Measurements from ENCODE around the gene RTKN2.

DNA sequence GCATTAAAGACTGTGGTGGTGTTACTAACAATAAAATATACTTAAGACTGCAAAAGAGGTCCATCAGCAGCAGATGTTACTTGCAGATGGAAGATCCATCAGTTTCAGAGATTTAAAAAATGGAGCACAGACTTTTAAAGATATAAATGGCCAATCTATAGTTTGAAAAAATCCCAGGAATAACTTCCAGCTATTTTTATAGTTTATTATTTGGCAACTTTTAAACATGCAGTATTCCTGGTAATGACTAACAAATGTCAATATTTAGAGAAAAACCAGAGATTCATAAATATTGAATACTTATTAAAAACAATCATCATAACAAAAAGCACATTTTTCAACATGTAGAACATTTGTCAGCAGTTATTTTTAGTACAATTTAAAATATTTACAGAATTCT, 30.7 kb downstream of the RTKN2 start:
- TF ChIP-seq TAF1 (IDR thresholded peaks at IDR 0.05; ENCODE audit: borderline replicate concordance, insufficient read depth, low read length) (no peak), SIN3A (IDR thresholded peaks at IDR 0.05; ENCODE audit: borderline replicate concordance, insufficient read depth, low read length) (no peak), REST (IDR thresholded peaks at IDR 0.05; ENCODE audit: insufficient read depth in 1 of 2, low read depth in 2 of 2, low read length in 2 of 2) (no peak), POLR2AphosphoS5 (IDR thresholded peaks at IDR 0.05; ENCODE audit: low read depth, low read length) (no peak)

Data from PFSK-1 (cell line).